ENCODE results near the gene ADGRG6.
"Not testable (repeated sequence)": the region's sequence is repeated elsewhere in the genome, so short reads cannot be mapped to it uniquely, and the experiment has no call there.

The ADGRG6 gene

GRCh38 chr6:142279350-142280180 lies 22.2 kb upstream of the ADGRG6 start:
- Mint-ChIP-seq H3K4me1 (no peaks in the 10 kb centered on the region), H3K4me3 (no peak overlapping the region), H3K36me3 (ENCODE audit: insufficient read depth) (no peaks in the 10 kb centered on the region), H3K27ac (ENCODE audit: low read depth) (no peak overlapping the region), H3K27me3 (peaks cover 48% of the 10 kb centered on the region), H3K9me3 (no peaks in the 10 kb centered on the region)
- DNase-seq (ENCODE audit: low spot score in 2 of 2), result no peak
- no peak for ATAC-seq (replicated peaks; ENCODE audit: extremely low read depth, poor library complexity, severe bottlenecking)

GRCh38 chr6:142280265-142280664 lies 21.5 kb upstream of the ADGRG6 start:
- H3K27me3 Mint-ChIP-seq, result peaks cover 42% of the 10 kb centered on the region
- H3K36me3 Mint-ChIP-seq (ENCODE audit: insufficient read depth), result no peaks in the 10 kb centered on the region
- ATAC-seq (replicated peaks; ENCODE audit: extremely low read depth, poor library complexity, severe bottlenecking) (no peak), DNase-seq (ENCODE audit: low spot score in 2 of 2) (no peak)
- H3K9me3 Mint-ChIP-seq, result no peaks in the 10 kb centered on the region
- no peak overlapping the region for H3K27ac Mint-ChIP-seq (ENCODE audit: low read depth)
- no peak overlapping the region for H3K4me3 Mint-ChIP-seq
- no peaks in the 10 kb centered on the region for H3K4me1 Mint-ChIP-seq

DNA sequence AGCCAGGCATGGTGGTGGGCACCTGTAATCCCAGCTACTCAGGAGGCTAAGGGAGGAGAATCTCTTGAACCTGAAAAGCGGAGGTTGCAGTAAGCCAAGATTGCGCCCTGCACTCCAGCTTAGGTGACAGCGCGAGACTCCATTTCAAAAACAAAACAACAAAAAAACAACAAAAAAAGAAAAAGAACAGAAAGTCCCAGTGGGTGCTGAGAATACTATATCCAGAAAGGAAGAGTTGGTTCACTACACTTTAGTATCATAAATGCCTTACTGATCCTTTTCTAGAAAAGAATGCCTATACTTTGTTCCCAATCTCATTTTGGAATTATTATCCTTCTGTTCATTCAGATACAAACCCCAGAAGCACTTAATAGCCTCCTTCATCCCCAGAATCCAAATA lies 20.9 kb upstream of the ADGRG6 start:
- Mint-ChIP-seq H3K27me3 (peaks cover 35% of the 10 kb centered on the region), H3K9me3 (no peaks in the 10 kb centered on the region), H3K36me3 (ENCODE audit: insufficient read depth) (no peaks in the 10 kb centered on the region), H3K27ac (ENCODE audit: low read depth) (no peak overlapping the region), H3K4me1 (no peaks in the 10 kb centered on the region), H3K4me3 (no peak overlapping the region)
- no peak for ATAC-seq (replicated peaks; ENCODE audit: extremely low read depth, poor library complexity, severe bottlenecking)
- no peak for DNase-seq (ENCODE audit: low spot score in 2 of 2)

DNA sequence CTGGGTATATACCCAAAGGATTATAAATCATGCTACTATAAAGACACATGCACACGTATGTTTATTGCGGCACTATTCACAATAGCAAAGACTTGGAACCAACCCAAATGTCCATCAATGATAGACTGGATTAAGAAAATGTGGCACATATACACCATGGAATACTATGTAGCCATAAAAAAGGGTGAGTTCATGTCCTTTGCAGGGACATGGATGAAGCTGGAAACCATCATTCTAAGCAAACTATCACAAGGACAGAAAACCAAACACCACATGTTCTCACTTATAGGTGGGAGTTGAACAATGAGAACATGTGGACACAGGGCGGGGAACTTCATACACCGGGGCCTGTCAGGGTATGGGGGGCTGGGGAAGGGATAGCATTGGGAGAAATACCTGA lies 18.7 kb upstream of the ADGRG6 start:
- not testable (repeated sequence) for DNase-seq (ENCODE audit: low spot score in 2 of 2); H3K4me3 Mint-ChIP-seq; H3K27ac Mint-ChIP-seq (ENCODE audit: low read depth); H3K9me3 Mint-ChIP-seq; ATAC-seq (replicated peaks; ENCODE audit: extremely low read depth, poor library complexity, severe bottlenecking); H3K4me1 Mint-ChIP-seq; H3K36me3 Mint-ChIP-seq (ENCODE audit: insufficient read depth)
- H3K27me3 Mint-ChIP-seq, result peaks cover 23% of the 10 kb centered on the region

GRCh38 chr6:142284419-142284818 lies 17.4 kb upstream of the ADGRG6 start:
- no peak for ATAC-seq (replicated peaks; ENCODE audit: extremely low read depth, poor library complexity, severe bottlenecking)
- peaks cover 23% of the 10 kb centered on the region for H3K27me3 Mint-ChIP-seq
- no peak overlapping the region for H3K27ac Mint-ChIP-seq (ENCODE audit: low read depth)
- H3K9me3 Mint-ChIP-seq, result no peaks in the 10 kb centered on the region
- no peak for DNase-seq (ENCODE audit: low spot score in 2 of 2)
- no peaks in the 10 kb centered on the region for H3K4me1 Mint-ChIP-seq
- H3K4me3 Mint-ChIP-seq, result no peak overlapping the region
- no peaks in the 10 kb centered on the region for H3K36me3 Mint-ChIP-seq (ENCODE audit: insufficient read depth)

GRCh38 chr6:142285235-142286087 lies 16.3 kb upstream of the ADGRG6 start:
- Mint-ChIP-seq H3K4me3 (no peak overlapping the region), H3K36me3 (ENCODE audit: insufficient read depth) (no peaks in the 10 kb centered on the region), H3K9me3 (no peaks in the 10 kb centered on the region), H3K27ac (ENCODE audit: low read depth) (no peak overlapping the region), H3K27me3 (peaks cover 23% of the 10 kb centered on the region), H3K4me1 (no peaks in the 10 kb centered on the region)
- ATAC-seq (replicated peaks; ENCODE audit: extremely low read depth, poor library complexity, severe bottlenecking) (no peak), DNase-seq (ENCODE audit: low spot score in 2 of 2) (no peak)

- no peaks in the 10 kb centered on the region for H3K4me1 Mint-ChIP-seq
- H3K9me3 Mint-ChIP-seq, result no peaks in the 10 kb centered on the region
- no peak overlapping the region for H3K27ac Mint-ChIP-seq (ENCODE audit: low read depth)
- H3K4me3 Mint-ChIP-seq, result no peak overlapping the region
- ATAC-seq (replicated peaks; ENCODE audit: extremely low read depth, poor library complexity, severe bottlenecking) (no peak), DNase-seq (ENCODE audit: low spot score in 2 of 2) (no peak)
- H3K36me3 Mint-ChIP-seq (ENCODE audit: insufficient read depth), result no peaks in the 10 kb centered on the region
- H3K27me3 Mint-ChIP-seq, result peaks cover 22% of the 10 kb centered on the region
These were observed 15.8 kb upstream of the ADGRG6 start for GRCh38 chr6:142286088-142286409.

DNA sequence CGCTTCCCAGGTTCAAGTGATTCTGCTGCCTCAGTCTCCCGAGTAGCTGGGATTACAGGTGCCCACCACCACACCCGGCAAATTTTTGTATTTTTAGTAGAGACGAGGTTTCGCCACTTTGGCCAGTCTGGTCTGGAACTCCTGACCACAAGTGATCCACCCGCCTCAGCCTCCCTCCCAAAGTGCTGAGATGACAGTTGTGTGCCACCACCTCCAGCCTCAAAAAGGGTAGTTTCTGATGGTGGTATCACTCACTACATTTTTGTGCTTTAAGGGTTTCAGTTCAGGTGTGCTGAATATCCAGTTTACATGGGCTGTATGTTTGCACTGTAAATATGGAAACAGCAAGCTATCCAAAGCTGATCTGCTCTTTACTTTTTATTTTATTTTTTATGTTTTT lies 12.1 kb upstream of the ADGRG6 start:
- no peak for ATAC-seq (replicated peaks; ENCODE audit: extremely low read depth, poor library complexity, severe bottlenecking)
- no peak overlapping the region for H3K27ac Mint-ChIP-seq (ENCODE audit: low read depth)
- no peak for DNase-seq (ENCODE audit: low spot score in 2 of 2)
- peaks cover 17% of the 10 kb centered on the region for H3K27me3 Mint-ChIP-seq
- no peaks in the 10 kb centered on the region for H3K9me3 Mint-ChIP-seq
- H3K4me1 Mint-ChIP-seq, result no peaks in the 10 kb centered on the region
- H3K4me3 Mint-ChIP-seq, result no peak overlapping the region
- no peaks in the 10 kb centered on the region for H3K36me3 Mint-ChIP-seq (ENCODE audit: insufficient read depth)

DNA sequence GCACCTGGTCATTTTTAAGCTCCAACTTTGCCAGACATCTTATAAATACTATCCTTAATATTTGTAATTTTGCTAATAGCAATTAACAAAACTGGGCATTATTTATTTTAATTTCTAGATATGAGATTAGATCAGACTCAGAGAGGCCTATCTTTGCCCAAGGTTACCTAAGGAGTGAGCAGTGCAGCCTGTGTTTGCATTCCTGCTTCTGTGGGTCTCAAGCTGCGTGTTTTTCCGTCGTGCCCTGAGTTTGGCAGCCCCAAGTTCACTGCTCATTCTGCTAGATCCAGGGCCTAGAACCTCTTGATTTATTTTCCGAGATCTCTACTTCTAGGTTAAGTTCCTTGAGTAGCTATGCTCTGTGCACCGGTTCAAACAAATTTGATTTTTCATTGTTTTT lies 11.0 kb upstream of the ADGRG6 start:
- no peak for DNase-seq (ENCODE audit: low spot score in 2 of 2)
- H3K27me3 Mint-ChIP-seq, result peaks cover 23% of the 10 kb centered on the region
- no peaks in the 10 kb centered on the region for H3K9me3 Mint-ChIP-seq
- no peaks in the 10 kb centered on the region for H3K4me1 Mint-ChIP-seq
- no peak overlapping the region for H3K27ac Mint-ChIP-seq (ENCODE audit: low read depth)
- H3K36me3 Mint-ChIP-seq (ENCODE audit: insufficient read depth), result no peaks in the 10 kb centered on the region
- ATAC-seq (replicated peaks; ENCODE audit: extremely low read depth, poor library complexity, severe bottlenecking), result no peak
- no peak overlapping the region for H3K4me3 Mint-ChIP-seq

DNA sequence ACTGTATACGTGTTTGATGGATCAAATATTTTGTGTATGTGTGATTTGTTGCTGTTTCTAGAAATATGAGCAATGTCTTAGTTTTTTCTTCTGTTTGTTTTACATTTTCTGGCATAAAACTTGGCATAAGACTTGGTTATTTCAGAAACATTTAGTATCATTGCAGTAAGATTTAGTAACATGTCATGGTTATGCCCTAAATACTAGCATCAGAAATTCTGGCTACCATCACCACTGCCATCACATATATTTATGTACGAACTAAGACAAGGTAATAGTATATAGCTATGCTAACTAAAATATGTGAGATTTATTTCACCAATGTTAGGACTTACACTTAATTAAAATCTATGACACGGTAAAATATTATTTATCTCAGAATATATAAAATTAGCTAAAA lies 10.3 kb upstream of the ADGRG6 start:
- ATAC-seq (replicated peaks; ENCODE audit: extremely low read depth, poor library complexity, severe bottlenecking) (no peak), DNase-seq (ENCODE audit: low spot score in 2 of 2) (no peak)
- no peaks in the 10 kb centered on the region for H3K4me1 Mint-ChIP-seq
- H3K4me3 Mint-ChIP-seq, result no peak overlapping the region
- peaks cover 23% of the 10 kb centered on the region for H3K27me3 Mint-ChIP-seq
- no peaks in the 10 kb centered on the region for H3K9me3 Mint-ChIP-seq
- H3K36me3 Mint-ChIP-seq (ENCODE audit: insufficient read depth), result no peaks in the 10 kb centered on the region
- H3K27ac Mint-ChIP-seq (ENCODE audit: low read depth), result no peak overlapping the region

GRCh38 chr6:142292166-142292924 lies 9.5 kb upstream of the ADGRG6 start:
- peaks cover 23% of the 10 kb centered on the region for H3K27me3 Mint-ChIP-seq
- no peak overlapping the region for H3K4me3 Mint-ChIP-seq
- ATAC-seq (replicated peaks; ENCODE audit: extremely low read depth, poor library complexity, severe bottlenecking) (no peak), DNase-seq (ENCODE audit: low spot score in 2 of 2) (no peak)
- H3K27ac Mint-ChIP-seq (ENCODE audit: low read depth), result no peak overlapping the region
- H3K4me1 Mint-ChIP-seq, result no peaks in the 10 kb centered on the region
- H3K9me3 Mint-ChIP-seq, result no peaks in the 10 kb centered on the region
- H3K36me3 Mint-ChIP-seq (ENCODE audit: insufficient read depth), result no peaks in the 10 kb centered on the region

GRCh38 chr6:142293121-142293520 lies 8.7 kb upstream of the ADGRG6 start:
- ATAC-seq (replicated peaks; ENCODE audit: extremely low read depth, poor library complexity, severe bottlenecking), result no peak
- H3K9me3 Mint-ChIP-seq, result no peaks in the 10 kb centered on the region
- peaks cover 23% of the 10 kb centered on the region for H3K27me3 Mint-ChIP-seq
- no peaks in the 10 kb centered on the region for H3K4me1 Mint-ChIP-seq
- H3K4me3 Mint-ChIP-seq, result no peak overlapping the region
- H3K27ac Mint-ChIP-seq (ENCODE audit: low read depth), result no peak overlapping the region
- no peaks in the 10 kb centered on the region for H3K36me3 Mint-ChIP-seq (ENCODE audit: insufficient read depth)
- DNase-seq (ENCODE audit: low spot score in 2 of 2), result no peak
